ENCODE results near the gene CCN2.
"Not testable (repeated sequence)": the region's sequence is repeated elsewhere in the genome, so short reads cannot be mapped to it uniquely, and the experiment has no call there.

CCN2 gene

GRCh38 chr6:131909408-131910218 lies 41.6 kb downstream of the CCN2 start:
- DNase-seq (ENCODE audit: low spot score) = peak; percentile 56

GRCh38 chr6:131908787-131909186 lies 42.4 kb downstream of the CCN2 start:
- not testable (repeated sequence) for DNase-seq (ENCODE audit: low spot score)

- DNase-seq (ENCODE audit: low spot score) = not testable (repeated sequence)
These were observed 47.4 kb downstream of the CCN2 start for GRCh38 chr6:131903734-131904133.

GRCh38 chr6:131901326-131901873 lies 49.8 kb downstream of the CCN2 start:
- not testable (repeated sequence) for DNase-seq (ENCODE audit: low spot score)

GRCh38 chr6:131900231-131900630 lies 50.9 kb downstream of the CCN2 start:
- DNase-seq (ENCODE audit: low spot score) = no peak

GRCh38 chr6:131898718-131899117 lies 52.5 kb downstream of the CCN2 start:
- DNase-seq (ENCODE audit: low spot score) = no peak

All from SW480 (cell line).